Gastroesophageal sphincter (tissue), 4 donors: ENCODE results near the gene CREBL2. TPM values are rescaled to one million over a fixed set of nuclear protein-coding genes. Genes with fewer than 3 reads are reported as not detected.

Source experiments
- ATAC-seq: fragments of 150-250 bp; one replicate; pipeline ENCODE4 v1.9.1; 2016; ENCODE audit warnings: mild to moderate bottlenecking, moderate library complexity
- H3K27ac ChIP-seq, 4 donors: fragments of 200-600 bp; sonication (generic) in 3 of 4; 1 replicate in 3 of 4; 2 replicates in 1 of 4; pipeline ENCODE4 v1.5.1; 2016 to 2019
- H3K27me3 ChIP-seq: fragments of 200-600 bp; sonication (generic); one replicate; pipeline ENCODE4 v1.5.1; 2019
- H3K36me3 ChIP-seq, 2 donors: fragments of 200-600 bp; sonication (generic); one replicate each; pipeline ENCODE4 v1.5.1; 2019; ENCODE audit warnings: control low read depth in 1 of 2
- H3K4me1 ChIP-seq, 3 donors: fragments of 200-600 bp; sonication (generic); 1 replicate in 2 of 3; 2 replicates in 1 of 3; pipeline ENCODE4 v1.5.1; 2016 to 2019; ENCODE audit warnings: control low read depth in 2 of 3
- H3K4me3 ChIP-seq, 2 donors: fragments of 200-600 bp; sonication (generic); one replicate each; pipeline ENCODE4 v1.5.1; 2019; ENCODE audit warnings: mild to moderate bottlenecking in 1 of 2, moderate library complexity in 1 of 2
- H3K9me3 ChIP-seq, 3 donors: fragments of 200-600 bp; sonication (generic); one replicate each; pipeline ENCODE4 v1.5.1; 2017 to 2019; ENCODE audit warnings: control low read depth in 2 of 3
- EP300 ChIP-seq: sonication (generic); formaldehyde crosslinking; IDR thresholded peaks from one replicate; pipeline ENCODE4 v1.6.1; 2017; ENCODE audit warnings: antibody characterized with exemption, mild to moderate bottlenecking
- POLR2A ChIP-seq, 2 donors: fragments of 450-650 bp; IDR thresholded peaks; one replicate each; pipeline ENCODE4 v1.6.1; 2017; ENCODE audit warnings: antibody characterized with exemption in 2 of 2, mild to moderate bottlenecking in 2 of 2, moderate library complexity in 1 of 2
- POLR2AphosphoS5 ChIP-seq: sonication (generic); formaldehyde crosslinking; IDR thresholded peaks from one replicate; pipeline ENCODE4 v1.6.1; 2017; ENCODE audit warnings: antibody characterized with exemption
- WGBS, 2 donors: methylation state at CpG; one replicate each; pipeline ENCODE4 v1.1.5; 2018; ENCODE audit warnings: low coverage in 1 of 2; 5-methylcytosine and 5-hydroxymethylcytosine counted together
- total RNA-seq, 4 donors: library from RNA; depleted of rRNA; stranded (reverse); fragments of >200 nt; gene quantifications; one replicate each; pipeline ENCODE4 v1.1.0, GENCODE V29; 2016
- TF ChIP-seq, protein P1 (sequence below), 4 experiments: fragments of 200-600 bp in 2 of 4; fragments of 450-650 bp in 2 of 4; sonication (generic) in 1 of 4; IDR thresholded peaks; one replicate each; pipeline ENCODE4 v1.5.1; 2017 to 2019; ENCODE audit warnings: antibody characterized with exemption in 4 of 4, mild to moderate bottlenecking in 2 of 4, moderate library complexity in 2 of 4

Gene CREBL2
- total RNA-seq, 4 donors from 2014 or later = 46.3 to 66.6 (median 59.8) TPM

DNA sequence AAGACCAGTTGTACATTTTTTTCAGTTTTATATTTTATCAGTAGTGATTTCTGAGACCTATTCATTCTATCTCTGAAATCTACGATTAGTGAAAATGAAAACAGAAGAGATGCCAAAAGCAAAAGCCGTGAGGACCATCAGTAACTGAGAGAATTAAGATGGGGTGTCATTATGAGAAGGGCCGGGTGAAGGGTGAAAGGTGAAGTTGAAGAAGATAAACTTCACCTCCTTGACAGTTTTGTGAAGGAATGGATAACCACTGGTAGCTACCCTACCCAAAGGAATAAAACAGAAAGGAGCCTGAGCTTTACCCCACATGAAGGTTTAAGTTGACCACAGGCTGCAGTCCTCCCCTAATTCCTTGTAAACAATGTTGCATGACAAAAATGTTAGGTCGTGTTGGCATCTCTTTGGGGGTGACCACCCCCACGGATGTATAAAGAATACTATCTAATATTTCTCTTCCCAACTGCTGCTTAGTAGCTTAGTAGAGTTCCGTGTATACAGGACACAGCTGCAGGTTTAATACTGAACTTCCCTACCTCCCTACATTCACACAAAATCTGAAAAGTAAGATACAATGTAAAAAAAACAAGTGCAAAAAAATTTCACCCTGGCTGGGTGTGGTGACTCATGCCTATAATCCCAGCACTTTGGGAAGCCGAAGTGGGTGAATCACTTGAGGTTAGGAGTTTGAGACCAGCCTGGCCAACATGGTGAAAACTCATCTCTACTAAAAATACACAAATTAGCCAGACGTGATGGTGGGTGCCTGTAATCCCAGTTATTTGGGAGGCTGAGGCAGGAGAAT, 60.4 kb downstream of the CREBL2 start:
- H3K36me3 ChIP-seq = no peaks in the 10 kb centered on the region
- no peak overlapping the region for H3K4me3 ChIP-seq
- ATAC-seq = no peak
- H3K9me3 ChIP-seq = no peaks in the 10 kb centered on the region
- WGBS, 2 donors = 52 to 72% methylated on average over 7 to 8 of the region's 8 CpGs
- no peak for TF ChIP-seq POLR2A (IDR thresholded peaks at IDR 0.05)
- TF ChIP-seq, protein P1, sequence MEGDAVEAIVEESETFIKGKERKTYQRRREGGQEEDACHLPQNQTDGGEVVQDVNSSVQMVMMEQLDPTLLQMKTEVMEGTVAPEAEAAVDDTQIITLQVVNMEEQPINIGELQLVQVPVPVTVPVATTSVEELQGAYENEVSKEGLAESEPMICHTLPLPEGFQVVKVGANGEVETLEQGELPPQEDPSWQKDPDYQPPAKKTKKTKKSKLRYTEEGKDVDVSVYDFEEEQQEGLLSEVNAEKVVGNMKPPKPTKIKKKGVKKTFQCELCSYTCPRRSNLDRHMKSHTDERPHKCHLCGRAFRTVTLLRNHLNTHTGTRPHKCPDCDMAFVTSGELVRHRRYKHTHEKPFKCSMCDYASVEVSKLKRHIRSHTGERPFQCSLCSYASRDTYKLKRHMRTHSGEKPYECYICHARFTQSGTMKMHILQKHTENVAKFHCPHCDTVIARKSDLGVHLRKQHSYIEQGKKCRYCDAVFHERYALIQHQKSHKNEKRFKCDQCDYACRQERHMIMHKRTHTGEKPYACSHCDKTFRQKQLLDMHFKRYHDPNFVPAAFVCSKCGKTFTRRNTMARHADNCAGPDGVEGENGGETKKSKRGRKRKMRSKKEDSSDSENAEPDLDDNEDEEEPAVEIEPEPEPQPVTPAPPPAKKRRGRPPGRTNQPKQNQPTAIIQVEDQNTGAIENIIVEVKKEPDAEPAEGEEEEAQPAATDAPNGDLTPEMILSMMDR (IDR thresholded peaks at IDR 0.05) = no peak
- no peak for TF ChIP-seq POLR2AphosphoS5
- TF ChIP-seq EP300 = no peak
- no peaks in the 10 kb centered on the region for H3K4me1 ChIP-seq
- no peaks in the 10 kb centered on the region for H3K27me3 ChIP-seq
- H3K27ac ChIP-seq = no peak overlapping the region

DNA sequence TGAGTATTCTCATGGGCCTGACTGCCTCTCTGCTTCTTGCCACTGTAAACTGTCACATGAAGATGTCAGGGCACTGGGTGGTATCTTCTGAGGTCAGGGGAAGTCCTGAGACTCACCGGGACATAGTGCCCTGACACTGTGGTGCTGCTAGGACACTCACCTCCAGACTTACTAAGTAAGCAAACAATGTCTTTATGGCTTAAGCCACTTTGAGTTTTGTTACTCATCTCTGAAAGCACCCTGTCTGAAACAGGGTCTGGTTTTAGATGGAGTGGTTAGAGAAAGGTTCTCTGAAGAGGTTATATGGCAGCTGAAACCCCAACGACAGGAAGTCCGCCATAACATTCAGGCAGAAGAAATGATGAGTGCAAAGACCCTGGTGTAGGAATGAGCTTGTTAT, 61.6 kb downstream of the CREBL2 start:
- 87 to 94% methylated on average over 2 of the region's 3 CpGs for WGBS, 2 donors
- Histone ChIP-seq H3K4me3 (no peak overlapping the region), H3K9me3 (no peaks in the 10 kb centered on the region), H3K4me1 (no peaks in the 10 kb centered on the region), H3K27ac (no peak overlapping the region), H3K27me3 (no peaks in the 10 kb centered on the region), H3K36me3 (no peaks in the 10 kb centered on the region)
- no peak for ATAC-seq
- TF ChIP-seq, protein P1 (IDR thresholded peaks at IDR 0.05) = no peak
- no peak for TF ChIP-seq POLR2AphosphoS5
- no peak for TF ChIP-seq EP300
- TF ChIP-seq POLR2A (IDR thresholded peaks at IDR 0.05) = no peak

DNA sequence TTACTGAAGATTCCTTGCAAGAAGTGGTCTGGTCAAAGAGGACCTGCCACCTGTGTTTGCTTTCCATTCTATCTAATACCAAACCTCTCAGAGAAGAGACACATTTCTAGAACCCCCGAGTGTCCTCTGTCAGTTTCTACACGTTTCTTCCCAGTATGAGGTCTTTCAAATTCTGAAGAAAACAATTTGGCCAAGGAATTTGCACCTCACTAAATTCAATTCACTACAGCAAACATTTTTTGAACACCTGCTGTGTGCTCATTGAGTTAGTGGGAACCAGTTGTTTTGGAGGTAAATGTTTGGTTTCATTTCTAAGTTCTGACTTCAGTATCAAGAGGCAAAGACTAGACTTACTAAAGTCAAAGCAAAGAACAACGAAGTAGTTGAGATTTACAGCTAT, 64.9 kb downstream of the CREBL2 start:
- Histone ChIP-seq H3K9me3 (no peaks in the 10 kb centered on the region), H3K4me1 (no peaks in the 10 kb centered on the region), H3K36me3 (no peaks in the 10 kb centered on the region), H3K27ac (no peak overlapping the region), H3K4me3 (no peak overlapping the region), H3K27me3 (no peaks in the 10 kb centered on the region)
- TF ChIP-seq POLR2A (IDR thresholded peaks at IDR 0.05) (no peak), POLR2AphosphoS5 (no peak), EP300 (no peak)
- TF ChIP-seq, protein P1 (IDR thresholded peaks at IDR 0.05) = no peak
- 10 to 25% methylated on average over 3 of the region's 3 CpGs for WGBS, 2 donors
- no peak for ATAC-seq

DNA sequence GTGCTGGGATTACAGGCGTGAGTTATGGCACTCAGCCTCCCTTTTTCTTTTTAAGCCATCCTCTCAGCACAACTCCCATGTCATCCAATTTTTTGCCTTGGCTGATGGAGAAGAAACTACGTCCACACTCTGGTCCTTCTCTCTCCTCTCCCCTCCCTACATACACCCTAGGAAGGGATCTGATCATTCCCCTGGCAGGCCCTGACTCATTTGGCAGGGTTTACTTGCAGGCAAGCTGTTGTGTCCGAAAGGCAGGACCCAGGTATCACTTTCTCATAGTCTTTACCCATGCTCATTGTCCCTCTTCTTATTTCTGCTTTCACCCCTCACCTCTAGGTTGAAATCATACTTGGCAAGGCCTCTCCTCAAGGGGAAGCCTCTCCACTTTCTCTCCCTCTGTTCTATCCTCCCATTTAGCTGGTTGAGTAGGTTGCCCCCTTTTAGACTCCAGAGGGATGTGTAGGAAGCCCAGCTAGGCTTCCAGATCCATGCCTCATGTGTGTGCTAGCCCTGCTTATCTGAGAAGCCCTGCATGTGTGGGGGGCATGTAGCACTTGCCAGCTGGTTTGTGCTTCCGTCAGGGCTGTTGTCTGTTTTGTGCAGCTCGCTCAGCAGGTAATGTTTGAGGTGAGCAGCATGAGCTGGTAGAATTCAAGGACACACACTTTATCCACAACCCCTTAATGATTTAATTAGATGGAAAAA, 69.5 kb downstream of the CREBL2 start:
- Histone ChIP-seq H3K27me3 (peaks cover 5% of the 10 kb centered on the region), H3K4me3 (no peak overlapping the region), H3K9me3 (no peaks in the 10 kb centered on the region), H3K36me3 (no peaks in the 10 kb centered on the region), H3K27ac (no peak overlapping the region), H3K4me1 (peaks cover 0 to 5% (median 0%) of the 10 kb centered on the region in 3 donors)
- no peak for TF ChIP-seq POLR2AphosphoS5
- TF ChIP-seq, protein P1 (IDR thresholded peaks at IDR 0.05) = no peak
- no peak for TF ChIP-seq POLR2A (IDR thresholded peaks at IDR 0.05)
- no peak for TF ChIP-seq EP300
- no peak for ATAC-seq
- 79 to 92% methylated on average over 2 to 5 of the region's 5 CpGs for WGBS, 2 donors
